ENCODE data around the gene C19orf44.

The C19orf44 gene

DNA sequence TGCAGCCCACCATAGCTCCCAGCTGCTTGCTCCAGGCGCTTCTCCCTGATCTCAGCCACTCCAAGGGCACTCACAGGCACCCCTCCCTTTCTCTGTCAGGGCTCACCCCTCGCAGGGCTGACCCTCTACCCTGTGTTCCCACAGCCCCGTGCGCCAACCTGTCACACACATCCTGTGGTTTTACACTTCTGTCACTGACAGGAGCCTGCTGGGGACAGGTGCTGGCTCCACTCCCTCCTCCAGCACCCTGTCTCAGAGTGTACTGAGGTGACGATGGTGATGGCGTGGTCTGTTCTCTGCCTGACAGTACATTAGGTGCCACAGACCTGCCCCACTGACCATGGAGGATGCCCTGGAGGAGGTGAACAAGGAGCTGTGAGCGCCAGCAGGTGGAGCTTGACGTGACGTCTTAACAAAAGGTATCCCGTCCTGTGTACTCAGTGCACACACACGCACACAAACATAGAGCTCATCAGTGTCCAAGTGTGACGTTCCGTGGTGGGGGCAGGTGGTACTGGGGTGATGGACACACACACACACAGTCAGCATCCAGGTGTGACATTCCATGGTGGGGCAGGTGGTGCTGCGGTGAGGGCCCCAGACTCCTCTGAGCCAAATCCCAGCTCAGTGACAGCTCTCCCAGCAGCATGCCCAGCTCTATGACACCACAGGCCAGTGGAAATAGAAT lies 20.9 kb downstream of the C19orf44 start:
- H3K36me3 ChIP-seq (ENCODE audit: control insufficient read depth, insufficient read depth, low read length) = peaks cover 36% of the 10 kb centered on the region
- no peak for DNase-seq (ENCODE audit: extremely low read depth, insufficient read length)
- TF ChIP-seq, protein P1, sequence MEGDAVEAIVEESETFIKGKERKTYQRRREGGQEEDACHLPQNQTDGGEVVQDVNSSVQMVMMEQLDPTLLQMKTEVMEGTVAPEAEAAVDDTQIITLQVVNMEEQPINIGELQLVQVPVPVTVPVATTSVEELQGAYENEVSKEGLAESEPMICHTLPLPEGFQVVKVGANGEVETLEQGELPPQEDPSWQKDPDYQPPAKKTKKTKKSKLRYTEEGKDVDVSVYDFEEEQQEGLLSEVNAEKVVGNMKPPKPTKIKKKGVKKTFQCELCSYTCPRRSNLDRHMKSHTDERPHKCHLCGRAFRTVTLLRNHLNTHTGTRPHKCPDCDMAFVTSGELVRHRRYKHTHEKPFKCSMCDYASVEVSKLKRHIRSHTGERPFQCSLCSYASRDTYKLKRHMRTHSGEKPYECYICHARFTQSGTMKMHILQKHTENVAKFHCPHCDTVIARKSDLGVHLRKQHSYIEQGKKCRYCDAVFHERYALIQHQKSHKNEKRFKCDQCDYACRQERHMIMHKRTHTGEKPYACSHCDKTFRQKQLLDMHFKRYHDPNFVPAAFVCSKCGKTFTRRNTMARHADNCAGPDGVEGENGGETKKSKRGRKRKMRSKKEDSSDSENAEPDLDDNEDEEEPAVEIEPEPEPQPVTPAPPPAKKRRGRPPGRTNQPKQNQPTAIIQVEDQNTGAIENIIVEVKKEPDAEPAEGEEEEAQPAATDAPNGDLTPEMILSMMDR (IDR thresholded peaks at IDR 0.05; ENCODE audit: insufficient read depth, low read length, poor library complexity, severe bottlenecking) = no peak
- no peak overlapping the region for H3K4me3 ChIP-seq (replicated peaks; ENCODE audit: low read depth, low read length)
- no peaks in the 10 kb centered on the region for H3K27me3 ChIP-seq (replicated peaks; ENCODE audit: control insufficient read depth, insufficient read depth, low read length)

DNA sequence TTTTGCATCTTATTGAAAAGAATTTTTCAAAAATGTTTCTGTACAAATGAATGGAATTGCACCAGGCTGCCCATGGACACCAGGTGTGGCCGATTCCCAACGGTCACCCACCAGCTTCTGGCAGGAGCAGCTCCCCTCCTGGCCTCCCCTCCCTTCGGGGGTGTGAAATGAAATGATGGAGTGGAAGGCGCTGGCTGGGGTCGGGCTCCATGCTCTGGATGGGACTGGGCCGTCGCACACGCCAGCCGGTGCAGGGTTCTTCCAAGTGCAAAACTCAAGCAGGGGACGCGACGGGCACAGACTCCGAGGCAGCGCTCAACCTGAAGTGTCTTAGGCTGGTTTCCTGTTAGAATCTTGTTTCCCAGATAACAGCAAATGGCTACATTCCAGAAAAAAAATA lies 21.9 kb downstream of the C19orf44 start:
- no peak for DNase-seq (ENCODE audit: extremely low read depth, insufficient read length)
- TF ChIP-seq, protein P1 (IDR thresholded peaks at IDR 0.05; ENCODE audit: insufficient read depth, low read length, poor library complexity, severe bottlenecking) = no peak
- Histone ChIP-seq H3K4me3 (replicated peaks; ENCODE audit: low read depth, low read length) (no peak overlapping the region), H3K36me3 (ENCODE audit: control insufficient read depth, insufficient read depth, low read length) (peaks cover 43% of the 10 kb centered on the region), H3K27me3 (replicated peaks; ENCODE audit: control insufficient read depth, insufficient read depth, low read length) (no peaks in the 10 kb centered on the region)

DNA sequence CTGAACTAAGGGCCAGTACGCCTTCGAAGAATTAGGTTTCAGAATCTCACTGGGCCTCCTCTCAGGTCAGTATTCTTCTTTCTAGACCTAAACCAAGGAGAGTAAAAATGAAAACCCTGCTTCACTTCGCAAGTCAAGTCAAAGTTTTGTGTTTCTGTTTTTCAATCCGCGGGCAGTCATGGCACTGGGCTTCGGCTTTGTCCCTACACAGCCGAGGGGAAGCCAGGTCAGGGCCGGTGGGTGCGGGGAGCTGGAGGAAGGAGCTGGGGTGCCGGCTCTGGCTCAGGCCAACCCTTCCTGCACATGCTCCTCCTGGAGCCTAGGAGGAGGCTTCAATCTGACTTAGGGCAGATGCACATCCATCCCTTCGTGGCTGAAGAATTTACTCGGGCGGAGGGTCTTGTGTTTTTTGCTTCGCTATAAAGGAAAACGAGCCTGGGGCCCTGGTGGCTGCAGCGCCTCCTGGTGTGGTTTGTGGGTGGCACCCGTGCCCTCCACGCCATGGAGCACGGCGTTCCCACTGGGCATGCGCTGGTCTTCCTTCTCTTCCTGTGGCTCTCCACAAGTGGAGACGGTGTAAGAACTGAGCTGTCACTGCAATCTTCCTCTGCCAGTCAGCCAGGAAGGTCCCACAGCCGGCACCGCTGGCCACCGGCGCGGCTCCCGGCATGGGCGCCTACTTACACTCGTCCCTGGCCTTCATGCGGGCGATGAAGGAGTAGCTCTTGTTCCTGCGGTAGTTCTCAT lies 22.5 kb downstream of the C19orf44 start:
- DNase-seq (ENCODE audit: extremely low read depth, insufficient read length) = no peak
- TF ChIP-seq, protein P1 (IDR thresholded peaks at IDR 0.05; ENCODE audit: insufficient read depth, low read length, poor library complexity, severe bottlenecking) = no peak
- H3K27me3 ChIP-seq (replicated peaks; ENCODE audit: control insufficient read depth, insufficient read depth, low read length) = no peaks in the 10 kb centered on the region
- peaks cover 49% of the 10 kb centered on the region for H3K36me3 ChIP-seq (ENCODE audit: control insufficient read depth, insufficient read depth, low read length)
- no peak overlapping the region for H3K4me3 ChIP-seq (replicated peaks; ENCODE audit: low read depth, low read length)

DNA sequence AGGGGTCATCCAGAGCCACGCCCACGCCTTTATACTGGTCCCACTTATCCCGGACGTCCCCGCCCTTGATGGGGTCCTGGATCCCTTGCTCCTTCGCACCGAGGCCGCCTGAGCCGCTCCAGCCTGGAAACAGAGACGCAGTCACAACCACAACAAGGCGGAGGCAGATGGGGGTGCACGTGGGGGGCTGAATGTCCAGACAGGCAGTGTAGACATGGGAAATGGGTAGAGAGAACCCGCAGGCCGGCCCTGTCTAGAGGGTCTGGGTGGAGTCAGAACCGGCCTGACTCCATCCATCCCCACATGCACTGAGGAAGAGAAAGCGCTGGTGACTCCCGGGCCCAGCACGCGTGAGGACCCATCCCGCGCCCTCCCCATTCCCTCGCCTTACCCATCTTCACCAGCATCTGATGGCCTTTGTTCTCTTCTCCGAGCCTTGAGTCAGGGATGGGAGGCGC lies 23.1 kb downstream of the C19orf44 start:
- Histone ChIP-seq H3K36me3 (ENCODE audit: control insufficient read depth, insufficient read depth, low read length) (peaks cover 49% of the 10 kb centered on the region), H3K27me3 (replicated peaks; ENCODE audit: control insufficient read depth, insufficient read depth, low read length) (no peaks in the 10 kb centered on the region), H3K4me3 (replicated peaks; ENCODE audit: low read depth, low read length) (no peak overlapping the region)
- TF ChIP-seq, protein P1 (IDR thresholded peaks at IDR 0.05; ENCODE audit: insufficient read depth, low read length, poor library complexity, severe bottlenecking) = no peak
- no peak for DNase-seq (ENCODE audit: extremely low read depth, insufficient read length)

DNA sequence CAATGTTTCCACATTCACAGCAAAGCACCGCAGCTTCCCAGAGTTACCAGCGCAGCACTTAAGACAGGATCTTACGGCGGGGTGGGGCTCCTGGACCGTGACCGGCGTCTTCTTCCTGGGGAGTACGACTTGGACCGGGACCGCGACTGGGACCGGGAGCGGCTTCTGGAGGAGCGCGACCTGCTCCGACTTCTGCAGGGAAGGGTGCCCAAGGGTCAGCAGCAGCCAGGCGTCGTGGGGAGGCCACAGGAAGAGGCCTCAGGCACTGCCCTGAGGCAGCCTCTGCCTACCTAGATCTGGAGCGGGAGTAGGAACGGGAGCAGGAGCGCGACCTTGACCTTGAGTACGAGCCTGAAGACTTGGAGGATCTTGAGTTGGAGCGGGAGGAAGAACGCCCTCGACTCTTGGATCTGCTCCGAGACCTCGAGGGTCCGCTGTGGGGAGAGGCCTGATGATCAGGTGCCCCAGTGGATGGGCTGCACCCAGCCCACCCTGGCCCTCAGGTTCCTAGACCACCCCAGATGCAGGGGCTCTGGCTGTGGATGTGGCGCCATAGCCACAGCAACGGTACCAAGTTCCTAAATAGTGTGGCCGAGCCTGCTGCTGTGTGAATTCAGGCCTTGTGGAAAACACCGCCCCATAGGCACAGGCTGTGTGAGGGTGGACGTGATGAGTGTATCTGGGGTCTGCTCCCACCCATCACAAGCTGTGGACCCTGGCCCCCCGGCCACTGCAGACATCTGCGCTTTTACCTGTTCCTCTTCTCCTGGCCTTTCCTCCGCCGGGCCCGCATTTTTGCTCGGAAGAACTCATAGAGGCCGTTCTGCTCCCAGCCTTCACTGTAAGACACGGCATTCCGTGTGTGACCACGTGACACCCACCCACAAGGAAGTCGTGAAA lies 24.1 kb downstream of the C19orf44 start:
- TF ChIP-seq, protein P1 (IDR thresholded peaks at IDR 0.05; ENCODE audit: insufficient read depth, low read length, poor library complexity, severe bottlenecking) = no peak
- Histone ChIP-seq H3K36me3 (ENCODE audit: control insufficient read depth, insufficient read depth, low read length) (peaks cover 56% of the 10 kb centered on the region), H3K27me3 (replicated peaks; ENCODE audit: control insufficient read depth, insufficient read depth, low read length) (no peaks in the 10 kb centered on the region), H3K4me3 (replicated peaks; ENCODE audit: low read depth, low read length) (no peak overlapping the region)
- no peak for DNase-seq (ENCODE audit: extremely low read depth, insufficient read length)

All from GM06990 (cell line).